GM12873 (cell line): ENCODE measurements around the gene CYP46A1.

Source experiments
- CTCF ChIP-seq: IDR thresholded peaks from 2 replicates; pipeline ENCODE4 v1.5.1; 2012; ENCODE audit warnings: low read depth, mild to moderate bottlenecking, moderate library complexity, low read length, control low read depth; ENCODE audit not compliant: insufficient read depth; ENCODE audit errors: missing control alignments

Gene CYP46A1

GRCh38 chr14:99644723-99645544 lies 39.2 kb upstream of the CYP46A1 start, which contains the start of gene HHIPL1:
HHIPL1 (plus strand) TSS chr14:99645129; CDS start chr14:99645208, 79 bp downstream.
- no peak for TF ChIP-seq CTCF

GRCh38 chr14:99645545-99646505 lies 38.3 kb upstream of the CYP46A1 start:
- TF ChIP-seq CTCF = no peak

DNA sequence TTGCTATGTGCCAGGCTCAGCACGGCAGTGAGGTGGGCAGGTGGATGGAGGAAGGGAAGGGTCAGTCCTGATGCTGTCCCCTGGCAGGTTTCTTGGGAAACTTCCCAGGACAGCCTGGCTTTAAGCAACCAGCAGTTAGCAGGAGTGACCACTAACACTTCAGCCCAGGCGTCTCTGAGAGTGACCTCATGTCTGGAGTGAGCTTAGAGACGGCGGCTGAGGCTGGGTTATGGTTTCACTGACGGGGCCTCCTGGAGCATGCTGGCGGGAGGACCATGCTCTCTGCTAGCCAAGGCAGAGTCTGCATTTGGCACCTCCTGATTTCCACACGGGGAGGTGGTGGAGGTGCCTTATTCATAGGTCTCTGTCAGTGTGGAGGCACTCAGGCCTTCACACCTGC lies 36.7 kb upstream of the CYP46A1 start:
- no peak for TF ChIP-seq CTCF

DNA sequence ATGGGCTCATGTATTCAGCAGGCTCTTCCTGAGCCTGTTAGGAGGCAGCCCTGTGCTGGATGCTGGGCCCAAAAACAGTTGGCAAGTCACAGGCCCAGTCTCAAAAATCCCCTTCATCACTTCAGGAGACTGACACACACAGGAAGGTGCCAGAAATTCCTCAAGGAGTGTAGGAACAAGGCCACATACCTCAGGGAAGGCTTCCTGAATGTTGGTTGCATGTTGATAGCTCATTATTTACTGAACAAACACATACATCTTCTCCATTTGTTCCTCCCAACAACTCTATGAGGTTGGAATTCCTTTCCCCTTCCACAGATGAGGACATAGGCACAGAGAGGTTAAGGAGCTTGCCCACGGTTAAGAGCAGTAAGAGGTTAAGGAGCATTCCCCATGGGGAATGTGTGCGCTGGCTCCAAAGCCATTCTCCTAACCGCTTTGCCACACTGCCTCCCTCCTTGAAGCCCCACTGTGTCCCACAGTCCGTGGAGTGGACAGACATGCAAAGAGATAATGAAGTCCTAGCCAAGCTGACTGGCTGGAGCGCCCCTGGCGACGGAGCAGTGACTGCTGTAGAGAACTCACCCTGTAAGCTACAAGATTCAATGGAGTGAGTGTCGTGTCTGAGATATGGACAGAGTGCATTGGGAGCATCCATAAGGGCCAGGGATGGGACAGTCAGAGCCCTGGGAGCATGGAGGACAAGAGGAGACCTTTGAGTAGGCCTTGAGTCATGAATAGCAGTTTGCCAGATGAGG lies 35.9 kb upstream of the CYP46A1 start:
- no peak for TF ChIP-seq CTCF

GRCh38 chr14:99649219-99649618 lies 34.9 kb upstream of the CYP46A1 start:
- TF ChIP-seq CTCF = no peak

DNA sequence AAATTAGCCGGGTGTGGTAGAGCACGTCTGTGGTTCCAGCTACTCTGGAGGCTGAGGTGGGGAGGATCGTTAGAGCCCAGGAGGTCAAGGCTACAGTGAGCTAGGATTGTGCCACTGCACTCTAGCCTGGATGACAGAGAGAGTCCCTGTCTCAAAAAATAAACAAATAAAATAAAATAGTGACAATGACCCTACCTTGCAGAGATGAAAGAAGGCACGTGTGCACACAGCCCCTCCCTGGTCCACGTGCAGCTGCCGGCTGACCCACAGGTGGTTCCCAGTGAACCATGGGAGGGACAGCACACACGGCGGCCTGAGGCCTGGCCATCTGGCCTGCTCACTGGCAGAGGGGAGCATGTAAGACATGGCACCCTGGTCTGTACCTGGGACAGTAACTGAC lies 34.5 kb upstream of the CYP46A1 start:
- TF ChIP-seq CTCF = no peak
